H1 (cell line): Measurements from ENCODE around the gene PRKN. TPM values are rescaled to one million over a fixed set of nuclear protein-coding genes. Genes with fewer than 3 reads are reported as not detected.

Experiments used
- CTCF ChIA-PET: fragments of 300-600 bp; sonication (Branson Sonifier 250); formaldehyde crosslinking; loops from one replicate; lab custom pipeline; 2021; ENCODE audit not compliant: partially characterized antibody; lab: Charles Lee
- POLR2A ChIA-PET: fragments of 300-600 bp; sonication (Branson Sonifier 250); formaldehyde crosslinking; loops from one replicate; lab custom pipeline; 2021; ENCODE audit warnings: inconsistent platforms; ENCODE audit not compliant: partially characterized antibody; lab: Charles Lee
- DNase-seq, 2 experiments: peaks; one replicate each; pipeline versions ENCODE4 v3.0.0 to v3.0.0-alpha.2; 2010 to 2022; ENCODE audit warnings: low spot score in 2 of 2, low read depth in 1 of 2, mixed read lengths in 1 of 2
- FAIRE-seq: peaks from 2 replicates; lab custom pipeline; 2011; peaks lifted over from hg19 to GRCh38; lab: Jason Lieb, UNC
- H2AFZ ChIP-seq: 2 replicates; pipeline ENCODE4 v1.8.1; 2012; ENCODE audit warnings: low read length, inconsistent platforms
- H2AK5ac ChIP-seq: 2 replicates; pipeline ENCODE4 v1.6.1; 2013; ENCODE audit warnings: low read depth, low read length
- H2BK120ac ChIP-seq: replicated peaks from 2 replicates; pipeline ENCODE3; 2013; ENCODE audit warnings: low read depth, low read length, inconsistent platforms
- H2BK12ac ChIP-seq: 2 replicates; pipeline ENCODE4 v1.6.1; 2013; ENCODE audit warnings: low read depth, low read length
- H2BK15ac ChIP-seq: 2 replicates; pipeline ENCODE4 v1.6.1; 2013; ENCODE audit warnings: low read length
- H2BK20ac ChIP-seq: 2 replicates; pipeline ENCODE4 v1.6.1; 2013; ENCODE audit warnings: low read length
- H2BK5ac ChIP-seq: 2 replicates; pipeline ENCODE4 v1.6.1; 2013; ENCODE audit warnings: low read depth, low read length
- H3K14ac ChIP-seq: 2 replicates; pipeline ENCODE4 v1.6.1; 2013; ENCODE audit warnings: inconsistent platforms; ENCODE audit not compliant: insufficient read length
- H3K18ac ChIP-seq: 2 replicates; pipeline ENCODE4 v1.6.1; 2013; ENCODE audit warnings: low read length; ENCODE audit errors: extremely low read depth
- H3K23ac ChIP-seq: 2 replicates; pipeline ENCODE4 v1.6.1; 2013; ENCODE audit warnings: inconsistent platforms; ENCODE audit not compliant: insufficient read length
- H3K23me2 ChIP-seq: 2 replicates; pipeline ENCODE4 v1.6.1; 2013; ENCODE audit warnings: low read depth, low read length
- H3K27ac ChIP-seq: 2 replicates; pipeline ENCODE4 v1.6.1; 2011; ENCODE audit warnings: low read depth, low read length, inconsistent platforms
- H3K27me3 ChIP-seq, 4 experiments: replicated peaks in 1 of 4; 1 replicate in 1 of 4; 2 replicates in 3 of 4; pipeline versions ENCODE4 v1.6.1 to v1.8.1; 2011 to 2013; ENCODE audit warnings: low read length in 3 of 4, mild to moderate bottlenecking in 3 of 4, inconsistent platforms in 2 of 4, mixed read lengths in 2 of 4, moderate library complexity in 1 of 4; ENCODE audit not compliant: control insufficient read depth in 3 of 4, insufficient read depth in 3 of 4; ENCODE audit errors: extremely low read depth in 1 of 4
- H3K36me3 ChIP-seq, 4 experiments: 2 replicates each; pipeline versions ENCODE4 v1.6.1 to v1.8.1; 2011 to 2013; ENCODE audit warnings: mild to moderate bottlenecking in 4 of 4, low read length in 3 of 4, moderate library complexity in 2 of 4, control low read depth in 1 of 4, inconsistent platforms in 1 of 4; ENCODE audit not compliant: insufficient read depth in 4 of 4, control insufficient read depth in 2 of 4
- H3K4ac ChIP-seq: replicated peaks from 2 replicates; pipeline ENCODE3; 2013; ENCODE audit warnings: low read length, low read depth, mixed read lengths, inconsistent platforms; ENCODE audit not compliant: insufficient read length
- H3K4me1 ChIP-seq, 4 experiments: replicated peaks in 1 of 4; 1 replicate in 1 of 4; 2 replicates in 3 of 4; pipeline versions ENCODE4 v1.6.1 to v1.8.1; 2011 to 2013; ENCODE audit warnings: low read length in 3 of 4, inconsistent platforms in 2 of 4, mixed read lengths in 1 of 4; ENCODE audit not compliant: insufficient read depth in 4 of 4, control insufficient read depth in 3 of 4
- H3K4me2 ChIP-seq, 2 experiments: 2 replicates each; pipeline versions ENCODE4 v1.6.1 to v1.8.1; 2011 to 2013; ENCODE audit warnings: low read depth in 2 of 2, low read length in 2 of 2, control low read depth in 1 of 2, inconsistent platforms in 1 of 2, mild to moderate bottlenecking in 1 of 2; ENCODE audit not compliant: insufficient read depth in 1 of 2
- H3K4me3 ChIP-seq, 4 experiments: fragments of 200-600, 300-600 bp in 1 of 4; sonication (generic), shearing (Covaris generic), sonication (Bioruptor Twin) in 1 of 4; 2 replicates each; pipeline versions ENCODE4 v1.5.1 to v1.8.1; 2011 to 2016; ENCODE audit warnings: low read length in 4 of 4, low read depth in 3 of 4, control low read depth in 2 of 4, inconsistent platforms in 2 of 4, mild to moderate bottlenecking in 2 of 4, mixed read lengths in 1 of 4, moderate library complexity in 1 of 4; ENCODE audit not compliant: insufficient read depth in 2 of 4; ENCODE audit errors: extremely low read depth in 1 of 4
- H3K56ac ChIP-seq: replicated peaks from 2 replicates; pipeline ENCODE3; 2013; ENCODE audit warnings: low read depth, mild to moderate bottlenecking, mixed read lengths, low read length, inconsistent platforms; ENCODE audit not compliant: insufficient read length
- H3K79me1 ChIP-seq: 2 replicates; pipeline ENCODE4 v1.6.1; 2013; ENCODE audit warnings: low read depth, low read length, control low read depth
- H3K79me2 ChIP-seq, 2 experiments: 2 replicates each; pipeline versions ENCODE4 v1.6.1 to v1.8.1; 2012 to 2013; ENCODE audit warnings: low read length in 2 of 2, mild to moderate bottlenecking in 2 of 2, inconsistent platforms in 1 of 2; ENCODE audit not compliant: insufficient read depth in 2 of 2, control insufficient read depth in 1 of 2
- H3K9ac ChIP-seq, 4 experiments: replicated peaks in 1 of 4; 1 replicate in 1 of 4; 2 replicates in 3 of 4; pipeline versions ENCODE4 v1.6.1 to v1.8.1; 2011 to 2013; ENCODE audit warnings: low read depth in 3 of 4, low read length in 3 of 4, control low read depth in 2 of 4, mild to moderate bottlenecking in 2 of 4, moderate library complexity in 2 of 4, inconsistent platforms in 1 of 4; ENCODE audit errors: extremely low read depth in 1 of 4
- H3K9me3 ChIP-seq, 2 experiments: 2 replicates each; pipeline versions ENCODE4 v1.6.1 to v1.8.1; 2012 to 2013; ENCODE audit warnings: mild to moderate bottlenecking in 2 of 2, moderate library complexity in 2 of 2, control low read depth in 1 of 2, inconsistent platforms in 1 of 2, low read depth in 1 of 2, low read length in 1 of 2, mixed read lengths in 1 of 2; ENCODE audit not compliant: insufficient read depth in 2 of 2
- H4K20me1 ChIP-seq, 2 experiments: replicated peaks in 1 of 2; 2 replicates each; pipeline versions ENCODE3 to v1.8.1; 2011 to 2013; ENCODE audit warnings: inconsistent platforms in 2 of 2, low read length in 2 of 2, mild to moderate bottlenecking in 1 of 2; ENCODE audit not compliant: insufficient read depth in 2 of 2, control insufficient read depth in 1 of 2
- H4K5ac ChIP-seq: 2 replicates; pipeline ENCODE4 v1.6.1; 2013; ENCODE audit warnings: low read length, low read depth, mixed read lengths, inconsistent platforms; ENCODE audit not compliant: insufficient read length
- H4K8ac ChIP-seq: 2 replicates; pipeline ENCODE4 v1.8.0; 2013; ENCODE audit warnings: mild to moderate bottlenecking, moderate library complexity, low read length, inconsistent platforms; ENCODE audit not compliant: insufficient read depth; ENCODE audit errors: extremely low read depth
- H4K91ac ChIP-seq: replicated peaks from 2 replicates; pipeline ENCODE3; 2013; ENCODE audit warnings: low read length, mixed read lengths, inconsistent platforms; ENCODE audit not compliant: insufficient read length
- CBX8 ChIP-seq: fragments of 300-800, 300-1000 bp; sonication (generic); IDR thresholded peaks from 2 replicates; pipeline ENCODE4 v1.7.1; 2016; ENCODE audit warnings: low read depth, low read length, borderline replicate concordance
- CHD1 ChIP-seq: IDR thresholded peaks from 2 replicates; pipeline ENCODE4 v1.6.1; 2012; ENCODE audit warnings: low read depth, low read length, improper control_type of control experiment
- CHD2 ChIP-seq: IDR thresholded peaks from 2 replicates; pipeline ENCODE4 v1.6.1; 2012; ENCODE audit warnings: low read length, improper control_type of control experiment
- EP300 ChIP-seq, 2 experiments: IDR thresholded peaks; 1 replicate in 1 of 2; 2 replicates in 1 of 2; pipeline ENCODE4 v1.6.1; 2011 to 2012; ENCODE audit warnings: low read depth in 2 of 2, low read length in 2 of 2, mild to moderate bottlenecking in 2 of 2, borderline replicate concordance in 1 of 2, inconsistent platforms in 1 of 2, moderate library complexity in 1 of 2
- JUND ChIP-seq: IDR thresholded peaks from 2 replicates; pipeline ENCODE4 v1.6.1; 2011; ENCODE audit warnings: mild to moderate bottlenecking, improper control_type of control experiment, low read length
- KDM5A ChIP-seq: fragments of 200-600 bp; IDR thresholded peaks from 2 replicates; pipeline ENCODE4 v1.7.1; 2012; ENCODE audit warnings: mild to moderate bottlenecking, low read length, inconsistent platforms, mixed read lengths
- RNF2 ChIP-seq: fragments of 200-900, 300-1000 bp; sonication (generic); IDR thresholded peaks from 2 replicates; pipeline ENCODE4 v1.7.1; 2016; ENCODE audit warnings: borderline replicate concordance, low read depth, mild to moderate bottlenecking, antibody characterized with exemption, low read length; ENCODE audit not compliant: poor library complexity, severe bottlenecking; ENCODE audit errors: missing control alignments
- SAP30 ChIP-seq: fragments of 300-600 bp; sonication (generic); IDR thresholded peaks from 2 replicates; pipeline ENCODE4 v1.7.1; 2012; ENCODE audit warnings: low read length, moderate library complexity, mild to moderate bottlenecking, inconsistent platforms; ENCODE audit not compliant: insufficient read depth, insufficient replicate concordance
- SIRT6 ChIP-seq: IDR thresholded peaks from one replicate; pipeline ENCODE4 v1.7.1; 2012; ENCODE audit warnings: low read length, inconsistent platforms
- SP2 ChIP-seq: IDR thresholded peaks from 2 replicates; pipeline ENCODE4 v1.6.1; 2012; ENCODE audit warnings: mild to moderate bottlenecking, low read length, inconsistent platforms
- SUZ12 ChIP-seq: fragments of 200-600 bp; sonication (generic); IDR thresholded peaks from 2 replicates; pipeline ENCODE4 v1.6.1; 2012; ENCODE audit warnings: mild to moderate bottlenecking, inconsistent platforms, low read length, moderate library complexity, mixed read lengths
- WGBS, 2 experiments: shearing (Covaris generic) in 1 of 2; methylation state at CpG; one replicate each; pipeline versions ENCODE4 v1.1.6 to v1.1.7; 2013 to 2015; ENCODE audit warnings: low lambda C conversion rate in 2 of 2, mixed read lengths in 2 of 2, inconsistent platforms in 1 of 2, low coverage in 1 of 2, missing lambda C conversion rate in 1 of 2; ENCODE audit not compliant: insufficient replicate concordance in 2 of 2, insufficient coverage in 1 of 2, insufficient read length in 1 of 2; ENCODE audit errors: extremely low coverage in 1 of 2, missing lambda C conversion rate in 1 of 2; 5-methylcytosine and 5-hydroxymethylcytosine counted together
- polyA plus RNA-seq, 7 experiments: library from polyadenylated mRNA; depleted of rRNA in 3 of 7; stranded (reverse) in 5 of 7; unstranded in 2 of 7; fragments of >200 nt in 5 of 7; fragments of 200-250 nt in 2 of 7; gene quantifications; 1 replicate in 5 of 7; 2 replicates in 1 of 7; 4 replicates in 1 of 7; pipeline versions ENCODE4 v1.2.1 to v1.2.3, GENCODE V29; 2011 to 2013; ENCODE audit warnings: missing spikeins in 2 of 7, mixed read lengths in 2 of 7
- total RNA-seq: library from RNA; stranded (reverse); fragmentation: NEBNext Ultra II Directional; extraction: Animal tissue kit (Norgen Biotek cat#: 25700); gene quantifications from 2 replicates; pipeline ENCODE4 v1.2.1, GENCODE V29; 2021
- TF ChIP-seq, protein P1 (sequence below): IDR thresholded peaks from 2 replicates; pipeline ENCODE4 v1.6.1; 2012; ENCODE audit warnings: inconsistent platforms

PRKN gene
- total and polyA plus RNA-seq, 2 of the 8 experiments (the other 6 are each of a cell fraction or from before 2014, with no cell fraction given): 0.13 to 0.29 TPM

DNA sequence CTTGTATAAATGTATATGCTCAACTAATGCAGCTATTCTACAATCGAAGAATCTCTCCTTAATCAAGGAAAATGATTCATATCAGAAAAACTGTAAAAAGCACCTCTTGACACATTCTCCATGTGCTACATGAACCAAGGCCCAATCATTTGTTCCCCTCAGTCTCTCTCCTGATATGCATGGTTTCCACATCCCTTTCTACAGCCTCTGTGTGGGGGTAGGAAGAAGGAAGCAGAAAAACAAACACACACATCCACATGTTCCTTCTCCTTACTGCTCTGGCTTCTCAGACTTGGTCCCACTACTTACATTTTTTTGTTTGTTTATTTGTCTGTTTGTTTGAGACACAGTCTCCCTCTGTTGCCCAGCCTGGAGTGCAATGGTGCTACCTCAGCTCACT is 510.5 kb downstream of the PRKN start:
- CTCF ChIA-PET: interaction anchor here (1.3 kb wide), 1 partner anchor 17 kb away, joined by 3 read pairs; no protein-coding TSS in a partner anchor
- DNase-seq: no peak
- no peak for TF ChIP-seq SP2
- TF ChIP-seq SIRT6: no peak
- no peak for TF ChIP-seq SAP30
- TF ChIP-seq KDM5A: no peak
- TF ChIP-seq CHD1: no peak
- TF ChIP-seq RNF2: no peak
- no peak for TF ChIP-seq CBX8
- no peak for TF ChIP-seq JUND
- no peak for TF ChIP-seq CHD2
- TF ChIP-seq, protein P1, sequence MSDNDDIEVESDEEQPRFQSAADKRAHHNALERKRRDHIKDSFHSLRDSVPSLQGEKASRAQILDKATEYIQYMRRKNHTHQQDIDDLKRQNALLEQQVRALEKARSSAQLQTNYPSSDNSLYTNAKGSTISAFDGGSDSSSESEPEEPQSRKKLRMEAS: no peak
- no peak for TF ChIP-seq EP300 (IDR thresholded peaks at IDR 0.05; ENCODE audit: borderline replicate concordance in 1 of 2, low read depth in 2 of 2, low read length in 2 of 2)
- TF ChIP-seq SUZ12: no peak
- TF ChIP-seq, all 59 proteins: peak for 0

More for the DNA sequence above, 510.5 kb downstream of the PRKN start:
- Histone ChIP-seq H3K9me3 (no peaks in the 10 kb centered on the region), H3K36me3 (no peaks in the 10 kb centered on the region), H2AFZ (no peak overlapping the region), H2BK5ac (no peak overlapping the region), H3K9ac (no peak overlapping the region), H2BK120ac (no peak overlapping the region), H3K23me2 (no peaks in the 10 kb centered on the region; the same call in 1 of the 2 replicates), H3K56ac (no peak overlapping the region), H4K8ac (no peak overlapping the region), H3K23ac (no peak overlapping the region), H3K79me1 (no peaks in the 10 kb centered on the region), H4K5ac (no peak overlapping the region), H3K4ac (no peak overlapping the region), H3K4me1 (no peaks in the 10 kb centered on the region), H3K27ac (no peak overlapping the region), H2AK5ac (no peak overlapping the region), H2BK20ac (no peak overlapping the region), H2BK15ac (no peak overlapping the region), H3K4me3 (no peak overlapping the region), H2BK12ac (no peak overlapping the region), H3K18ac (no peak overlapping the region), H3K79me2 (no peaks in the 10 kb centered on the region), H4K20me1 (no peaks in the 10 kb centered on the region), H3K14ac (no peak overlapping the region), H4K91ac (no peak overlapping the region), H3K4me2 (no peak overlapping the region), H3K27me3 (no peaks in the 10 kb centered on the region)
- POLR2A ChIA-PET: no interaction called here
- 89% methylated on average over 1 of the region's 1 CpG; no CpG with 5 or more reads in 1 of the 2 experiments for WGBS, 2 experiments
- FAIRE-seq: no peak
